Measurements from ENCODE around the gene MYOCOS.

GRCh38 chr1:171581226-171581625 lies 40.8 kb upstream of the MYOCOS start:
- TF ChIP-seq CTCF (IDR thresholded peaks at IDR 0.05), result no peak
- no peak for TF ChIP-seq POLR2A (IDR thresholded peaks at IDR 0.05)
- TF ChIP-seq POLR2AphosphoS5 (IDR thresholded peaks at IDR 0.05), result no peak
